NT2/D1 (cell line): ENCODE measurements around the gene GDPD4.

ENCODE experiments used
- SUZ12 ChIP-seq: IDR thresholded peaks from 2 replicates; pipeline ENCODE4 v1.6.1; 2011; ENCODE audit not compliant: insufficient read length, insufficient read depth; ENCODE audit errors: extremely low read depth
- YY1 ChIP-seq: IDR thresholded peaks from 2 replicates; pipeline ENCODE4 v1.6.1; 2011; ENCODE audit not compliant: insufficient read length, insufficient read depth

- TF ChIP-seq YY1 (no peak), SUZ12 (no peak)
These were observed 88.4 kb downstream of the GDPD4 start for GRCh38 chr11:77213029-77213579.
